GM19372 (cell line): ENCODE measurements around the gene HEXD.
A peak's percentile ranks its signal among the peaks of the same experiment; 100 is the strongest.
"Not testable (repeated sequence)": the region's sequence is repeated elsewhere in the genome, so short reads cannot be mapped to it uniquely, and the experiment has no call there.

ENCODE experiments used
- ATAC-seq: cut with Tn5 transposase; IDR thresholded peaks from one replicate; pipeline ENCODE4 v1.9.1; 2021; ENCODE audit warnings: mild to moderate bottlenecking, low read depth, moderate library complexity; ENCODE audit not compliant: unreplicated experiment

HEXD gene

GRCh38 chr17:82450357-82451106, 32.4 kb downstream of the HEXD start, which contains the start of gene CYBC1:
Gene CYBC1, minus strand, starts transcription at chr17:82450752. Its CDS starts 1,498 bp downstream, at chr17:82449254.
- peak; percentile 71 for ATAC-seq

- ATAC-seq = no peak
These were observed 34.0 kb downstream of the HEXD start for GRCh38 chr17:82452162-82452561.

GRCh38 chr17:82453151-82453550, 35.0 kb downstream of the HEXD start:
- not testable (repeated sequence) for ATAC-seq

DNA sequence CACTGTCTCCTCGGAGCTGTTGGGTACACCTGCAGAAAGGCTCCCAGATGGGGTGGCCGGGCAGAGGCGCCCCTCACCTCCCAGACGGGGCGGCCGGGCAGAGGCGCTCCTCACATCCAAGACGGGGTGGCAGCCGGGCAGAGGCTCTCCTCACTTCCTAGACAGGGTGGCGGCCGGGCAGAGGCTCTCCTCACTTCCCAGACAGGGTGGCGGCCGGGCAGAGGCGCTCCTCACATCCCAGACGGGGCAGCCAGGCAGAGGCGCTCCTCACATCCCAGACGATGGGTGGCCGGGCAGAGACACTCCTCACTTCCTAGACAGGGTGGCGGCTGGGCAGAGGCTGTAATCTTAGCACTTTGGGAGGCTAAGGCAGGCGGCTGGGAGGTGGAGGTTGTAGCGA, 35.6 kb downstream of the HEXD start:
- ATAC-seq = not testable (repeated sequence)

GRCh38 chr17:82457073-82457928, 39.2 kb downstream of the HEXD start:
- ATAC-seq = no peak

GRCh38 chr17:82457929-82458178, 39.7 kb downstream of the HEXD start:
- no peak for ATAC-seq

GRCh38 chr17:82458179-82458884, 40.2 kb downstream of the HEXD start, which contains the start of gene NARF:
Gene NARF, plus strand, starts transcription at chr17:82458741. Its CDS starts 63 bp downstream, at chr17:82458804.
- peak; percentile 89 for ATAC-seq

DNA sequence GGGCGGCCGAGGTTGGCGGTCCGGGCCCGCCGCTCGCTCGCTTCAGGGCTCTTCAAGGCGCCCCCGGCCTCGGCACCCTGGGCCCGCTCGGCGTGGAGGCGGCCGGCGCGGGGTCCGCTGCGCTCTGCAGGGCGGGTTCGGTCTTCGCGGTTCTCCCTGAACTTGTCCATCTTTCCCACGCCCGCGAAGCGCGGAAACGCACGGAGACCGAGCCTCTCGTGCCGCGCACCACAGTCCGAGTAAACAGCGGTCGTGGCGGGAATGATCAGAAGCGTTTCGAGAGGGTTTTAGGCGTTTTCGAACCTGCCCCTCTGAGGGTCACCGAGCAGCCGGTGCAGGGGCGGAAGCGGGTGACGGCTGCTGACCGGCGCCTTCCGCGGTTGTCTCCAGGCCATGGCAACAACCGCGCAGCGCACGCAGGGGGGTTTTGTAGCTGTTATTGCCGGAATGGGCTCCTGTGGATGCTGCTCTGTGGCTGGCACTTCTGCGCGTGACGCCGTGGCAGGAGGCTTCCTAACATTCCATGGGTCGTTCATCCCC, 40.8 kb downstream of the HEXD start:
- no peak for ATAC-seq

DNA sequence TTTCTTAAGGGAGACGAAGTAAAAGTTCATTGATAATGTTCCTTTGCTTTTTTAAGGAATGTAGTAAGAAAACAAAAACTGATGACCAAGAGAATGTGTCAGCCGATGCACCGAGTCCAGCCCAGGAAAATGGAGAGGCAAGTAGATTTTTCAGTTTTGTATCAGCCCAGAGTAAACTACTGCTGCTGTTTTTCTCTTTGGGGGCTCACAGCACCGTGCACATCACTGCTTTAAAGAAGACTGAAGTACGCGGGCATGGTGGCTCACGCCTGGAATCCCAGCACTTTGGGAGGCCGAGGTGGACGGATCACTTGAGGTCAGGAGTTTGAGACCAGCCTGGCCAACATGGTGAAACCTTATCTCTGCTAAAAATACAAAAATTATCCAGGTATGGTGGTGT, 41.8 kb downstream of the HEXD start:
- not testable (repeated sequence) for ATAC-seq

DNA sequence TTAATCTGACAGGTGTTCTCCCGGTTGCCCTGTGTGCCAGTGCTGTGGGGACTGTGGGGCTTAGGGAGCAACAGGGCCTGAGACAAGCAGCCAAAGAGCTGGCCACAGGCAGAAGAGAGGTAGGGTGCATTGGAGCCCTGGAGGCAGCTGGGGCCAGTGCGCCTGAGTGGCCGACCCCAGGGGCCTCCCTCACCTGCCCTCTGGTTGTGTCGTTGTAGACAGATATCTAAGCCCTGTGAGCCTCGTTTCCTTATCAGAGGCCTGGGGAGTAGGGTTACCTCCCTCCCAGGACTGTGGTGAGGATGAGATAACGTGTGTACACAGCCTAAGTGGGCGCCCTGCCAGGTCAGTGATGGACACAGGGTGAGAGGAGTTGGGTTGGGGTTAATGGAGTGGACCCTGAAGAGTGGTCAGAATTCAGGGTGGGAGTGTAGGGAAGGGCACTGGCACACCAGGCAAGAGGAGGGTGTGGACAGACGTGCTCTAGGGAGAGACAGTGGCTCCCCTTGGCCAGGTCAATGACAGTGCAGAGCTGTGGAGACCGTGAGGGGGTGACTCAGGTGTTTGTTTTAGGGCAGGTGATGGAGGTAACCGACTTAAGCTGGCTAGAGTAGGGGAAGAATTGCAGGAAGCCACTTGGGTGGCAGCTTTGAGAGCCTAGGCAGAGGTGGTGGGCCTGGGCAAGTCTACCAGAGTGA, 43.8 kb downstream of the HEXD start:
- ATAC-seq = no peak

DNA sequence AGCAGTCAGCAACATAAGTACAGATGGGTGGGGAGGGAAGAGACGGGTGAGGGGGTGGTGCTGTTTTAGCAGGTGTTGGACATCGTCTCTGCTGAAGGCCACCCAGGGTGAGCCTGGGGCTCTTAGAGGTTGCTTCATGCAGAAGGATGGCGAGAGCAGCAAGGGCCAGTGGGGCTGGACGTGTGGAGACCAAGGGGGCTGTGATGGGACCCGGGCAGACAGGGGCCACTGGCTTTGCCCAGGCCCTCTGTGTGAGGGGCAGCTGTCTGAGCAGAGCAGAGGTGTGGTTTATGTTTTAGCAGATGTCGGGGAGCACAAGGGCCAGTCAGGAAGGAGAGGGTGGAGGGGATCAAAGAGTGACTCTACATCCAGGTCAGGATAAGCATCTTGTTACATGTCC, 45.2 kb downstream of the HEXD start:
- ATAC-seq = no peak

DNA sequence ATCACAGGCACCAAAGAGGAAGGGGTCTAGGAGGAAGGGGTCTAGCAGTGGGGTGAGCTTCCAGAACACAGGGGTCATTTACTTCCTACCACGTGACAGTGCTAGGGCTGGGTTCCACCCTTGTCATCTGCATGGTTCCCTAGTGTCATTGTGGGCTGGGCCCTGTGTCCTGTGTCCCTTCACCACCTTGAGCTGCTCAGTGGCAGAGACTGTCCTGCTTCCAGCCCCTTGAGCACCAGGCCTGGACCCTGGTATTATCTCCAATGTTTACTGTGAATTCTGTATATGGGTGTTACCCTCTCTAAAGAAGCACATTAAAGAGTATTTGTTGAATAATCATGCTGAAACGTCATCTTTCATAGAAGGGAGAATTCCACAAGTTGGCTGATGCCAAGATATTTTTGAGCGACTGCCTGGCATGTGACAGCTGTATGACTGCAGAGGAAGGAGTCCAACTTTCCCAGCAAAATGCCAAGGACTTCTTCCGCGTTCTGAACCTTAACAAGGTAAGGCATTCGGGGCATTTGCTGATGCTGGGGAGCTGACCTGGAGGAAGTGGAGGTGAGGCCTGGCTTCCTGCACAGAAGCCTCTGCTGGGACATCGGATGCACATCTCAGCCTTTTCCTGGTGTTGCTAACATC, 45.9 kb downstream of the HEXD start:
- no peak for ATAC-seq

DNA sequence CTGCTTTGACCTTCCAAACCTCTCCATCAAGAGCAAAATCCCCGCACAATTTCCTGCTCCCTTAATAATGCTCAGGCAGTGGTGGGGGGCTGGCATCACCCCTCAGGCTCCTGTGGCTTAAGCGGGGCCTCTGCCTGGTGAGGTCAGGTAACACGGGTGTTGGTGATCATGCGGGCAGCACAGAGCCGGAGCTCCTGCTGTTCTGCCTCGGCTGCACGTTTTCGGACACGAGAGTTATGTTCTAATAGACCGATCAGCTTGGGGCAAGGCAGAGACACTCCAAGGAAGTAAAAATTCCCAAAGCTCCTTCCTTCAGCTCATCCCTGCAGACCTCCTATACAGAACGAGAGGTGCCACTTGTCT, 46.4 kb downstream of the HEXD start:
- no peak for ATAC-seq

DNA sequence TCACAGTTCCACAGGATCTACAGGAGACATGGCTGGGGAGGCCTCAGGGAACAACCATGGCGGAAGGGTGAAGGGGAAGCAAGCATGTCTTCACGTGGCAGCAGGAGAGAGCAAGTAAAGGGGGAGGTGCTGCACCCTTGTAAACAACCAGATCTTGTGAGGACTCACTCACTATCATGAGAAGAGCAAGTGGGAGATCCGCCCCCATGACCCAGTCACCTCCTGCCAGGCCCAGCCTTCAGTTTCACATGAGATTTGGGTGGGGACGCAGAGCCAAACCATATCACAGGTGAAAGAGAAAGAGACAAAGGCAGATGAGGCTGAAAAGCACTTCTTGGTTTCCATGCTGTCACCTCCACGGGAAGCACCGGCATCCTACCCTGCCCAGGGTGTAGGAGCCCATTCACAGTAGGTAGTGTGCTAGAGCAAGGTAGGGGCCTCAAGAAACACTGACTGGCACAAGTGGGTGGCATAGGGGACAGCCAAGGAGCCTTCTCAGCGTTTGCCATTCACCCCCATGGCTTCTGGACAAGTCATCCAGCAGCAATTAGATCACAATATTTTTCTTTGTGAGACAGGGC, 47.0 kb downstream of the HEXD start:
- ATAC-seq = no peak

DNA sequence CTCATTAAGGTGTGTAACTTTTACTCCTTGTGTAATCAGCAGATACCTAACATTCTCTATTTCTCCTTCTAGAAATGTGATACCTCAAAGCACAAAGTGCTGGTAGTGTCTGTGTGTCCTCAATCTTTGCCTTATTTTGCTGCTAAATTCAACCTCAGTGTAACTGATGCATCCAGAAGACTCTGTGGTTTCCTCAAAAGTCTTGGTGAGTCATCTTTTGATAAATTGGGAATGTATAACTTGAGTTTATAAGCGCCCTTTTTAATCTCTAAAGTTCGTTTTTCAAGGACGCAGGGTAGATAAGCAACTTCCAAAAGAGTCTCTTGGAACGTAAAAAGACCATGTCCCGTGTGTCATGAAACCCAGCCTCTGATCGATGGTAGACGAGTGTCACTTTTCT, 50.5 kb downstream of the HEXD start:
- no peak for ATAC-seq

GRCh38 chr17:82470065-82470464, 51.9 kb downstream of the HEXD start:
- ATAC-seq = no peak

- ATAC-seq = no peak
These were observed 56.3 kb downstream of the HEXD start for GRCh38 chr17:82474223-82475010.

- ATAC-seq = no peak
These were observed 57.3 kb downstream of the HEXD start for GRCh38 chr17:82475458-82475857.

GRCh38 chr17:82477934-82478333, 59.8 kb downstream of the HEXD start:
- ATAC-seq = no peak
